COR-L47 (cell line): ENCODE measurements around the gene PSMD5.

Source experiments
- DNase-seq: peaks from one replicate; lab custom pipeline; 2025; lab: John Stamatoyannopoulos, UW

The PSMD5 gene

DNA sequence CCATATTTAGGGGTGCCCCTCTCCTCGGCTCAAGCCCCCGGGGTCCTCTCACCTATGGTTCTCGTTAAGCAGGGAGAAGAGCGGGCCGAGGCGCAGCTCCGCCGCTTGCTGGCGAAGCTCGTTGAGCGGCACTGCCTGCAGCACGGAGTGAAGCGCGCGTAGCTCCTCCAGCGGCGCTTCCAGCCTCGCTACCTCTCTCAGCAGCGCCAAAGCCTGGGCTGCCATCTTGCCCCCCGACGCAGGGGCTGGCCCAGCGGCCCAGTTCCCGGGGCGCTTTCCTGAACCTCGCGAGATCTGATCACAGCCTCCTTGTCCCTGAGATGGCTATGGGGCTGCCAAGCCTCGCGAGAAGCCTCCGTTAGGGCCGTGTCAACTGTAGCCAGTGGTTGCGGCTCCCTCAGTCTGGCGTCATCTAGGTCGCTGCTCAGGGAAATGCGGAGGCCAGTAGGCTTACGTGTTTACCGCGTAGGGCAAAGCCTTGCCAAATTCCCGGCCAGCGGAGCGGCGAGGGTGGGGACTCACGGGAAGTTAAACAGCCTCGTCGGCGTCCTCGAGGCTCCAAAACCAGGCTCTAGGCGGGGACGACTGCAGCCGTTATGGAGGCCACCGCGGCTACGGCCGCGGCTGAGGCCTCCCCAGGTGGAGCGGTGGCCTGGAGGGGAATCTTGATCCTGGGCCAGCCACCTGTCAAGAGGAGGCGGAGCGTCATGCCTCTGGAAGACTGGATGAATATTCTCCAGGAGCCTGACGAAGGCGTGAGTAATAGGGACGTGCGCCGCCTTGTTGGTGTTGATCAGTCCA is at the start of gene PSMD5:
Gene PSMD5, minus strand, starts transcription at position 238 of the 801 bp plus-strand sequence. Its CDS starts 13 bp downstream, at position 225.
- DNase-seq: peak; percentile 99

DNA sequence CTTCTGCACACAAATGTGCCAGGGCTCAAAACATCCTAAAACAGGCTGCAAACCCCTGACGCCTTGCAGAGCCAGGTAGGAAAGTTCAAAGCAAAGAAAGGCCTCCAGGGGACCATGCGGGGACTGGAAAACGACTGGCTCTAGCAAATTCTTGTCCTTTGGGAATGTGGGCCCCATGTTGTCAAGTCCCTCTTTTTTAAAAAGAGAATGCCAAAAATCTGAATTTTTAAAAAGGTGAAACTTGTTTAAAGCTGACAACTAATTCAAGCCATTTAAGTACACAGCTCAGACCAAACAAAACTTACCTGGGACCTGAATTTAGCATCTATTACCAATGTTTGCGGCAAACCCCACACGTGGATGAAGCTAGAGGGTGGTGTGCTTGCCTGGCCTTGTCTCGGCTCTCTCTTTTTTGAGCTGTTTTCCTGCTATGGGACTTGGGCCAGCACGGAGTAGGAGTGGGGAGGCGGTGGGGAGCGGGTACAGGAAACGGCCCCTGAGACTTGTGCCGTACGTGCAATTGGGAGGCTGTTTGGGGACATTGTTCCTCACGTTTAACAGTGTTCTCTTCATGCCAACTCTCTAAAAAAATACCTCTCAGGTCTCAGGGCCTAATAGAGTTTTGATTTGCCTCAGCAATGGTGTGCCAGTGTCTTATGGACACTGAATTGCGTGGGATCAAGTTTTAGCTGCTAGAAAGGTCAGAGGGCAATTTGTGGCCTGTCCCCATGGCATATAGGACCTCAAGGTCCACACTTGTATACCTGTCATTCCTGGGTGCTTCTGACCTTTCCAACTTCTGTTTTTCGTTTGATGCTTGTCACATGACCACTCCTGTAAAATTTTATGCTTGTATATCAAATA is 49.4 kb upstream of the PSMD5 start:
- DNase-seq: no peak

DNA sequence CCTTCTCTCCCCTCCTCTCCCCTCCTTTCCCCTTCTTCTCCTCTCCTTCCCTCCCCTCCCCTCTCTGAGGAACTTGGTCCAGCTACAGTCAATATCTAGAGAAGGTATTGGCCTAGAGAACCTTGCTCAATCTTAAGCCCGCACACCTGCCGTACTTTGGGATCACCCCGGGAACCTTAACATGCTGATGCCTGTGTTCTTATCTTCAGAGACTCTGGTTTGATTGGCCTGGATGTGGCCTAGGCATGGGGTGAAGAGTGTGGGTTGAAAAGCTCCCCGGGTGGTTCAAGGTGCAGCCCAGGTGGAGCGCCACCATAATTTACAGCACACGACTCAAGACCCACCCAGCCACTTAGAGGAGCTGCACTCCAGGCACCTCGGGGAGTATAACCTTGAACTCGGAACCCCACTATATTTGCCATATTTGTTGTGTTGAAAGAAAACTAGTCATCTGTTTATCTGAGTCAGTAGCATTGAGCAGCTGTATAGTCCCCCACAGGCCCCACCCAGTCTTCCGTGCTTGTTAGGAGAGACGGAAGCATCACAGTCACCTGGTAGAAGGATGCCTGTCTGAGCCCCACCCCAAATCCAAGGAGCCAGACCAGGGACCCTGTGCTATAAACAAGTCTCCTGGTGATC is 48.6 kb upstream of the PSMD5 start:
- DNase-seq: no peak

DNA sequence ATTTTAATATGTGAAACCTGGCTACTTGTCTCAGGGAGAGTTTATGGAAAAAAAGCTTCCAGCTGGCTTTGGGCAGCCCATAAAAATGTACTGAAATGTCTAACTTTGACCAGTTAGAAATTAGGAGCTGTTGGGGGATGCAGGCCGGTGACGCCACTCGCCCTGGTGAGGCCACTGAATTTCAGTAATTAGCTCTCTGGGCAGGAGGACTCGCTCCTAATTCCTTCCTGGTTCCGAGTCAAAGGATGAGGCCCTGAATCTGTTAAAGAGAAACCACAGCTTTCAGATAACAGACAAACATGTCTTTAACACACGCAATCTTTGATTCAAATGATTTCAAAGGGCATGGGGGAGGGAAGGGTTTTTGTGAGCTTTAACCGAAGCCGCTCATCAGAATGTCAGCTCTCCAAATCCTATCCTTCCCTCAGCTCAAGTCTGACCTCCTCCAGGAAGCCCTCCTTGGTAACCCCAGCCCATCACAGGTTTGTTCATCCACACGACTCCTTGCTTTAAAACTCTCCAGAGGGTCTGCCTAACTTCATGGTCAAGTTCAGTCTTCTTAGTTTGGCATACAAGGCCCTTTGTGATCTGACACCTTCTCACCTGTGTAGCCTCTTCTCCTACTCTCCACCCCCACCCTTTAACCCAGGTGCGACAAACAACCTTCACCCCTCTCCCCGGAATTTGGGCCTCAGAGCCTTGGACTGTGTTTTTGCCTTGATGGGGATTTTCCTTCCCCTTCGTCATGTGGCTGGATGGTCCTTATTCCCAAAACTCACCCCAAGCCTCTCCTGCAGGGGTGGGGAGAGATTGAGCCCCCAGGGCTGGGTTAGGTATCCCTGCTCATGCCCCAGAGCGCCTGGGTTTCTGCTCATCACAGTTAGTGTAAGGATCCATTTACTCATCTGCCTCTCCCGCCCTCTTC is 47.9 kb upstream of the PSMD5 start:
- DNase-seq: no peak

DNA sequence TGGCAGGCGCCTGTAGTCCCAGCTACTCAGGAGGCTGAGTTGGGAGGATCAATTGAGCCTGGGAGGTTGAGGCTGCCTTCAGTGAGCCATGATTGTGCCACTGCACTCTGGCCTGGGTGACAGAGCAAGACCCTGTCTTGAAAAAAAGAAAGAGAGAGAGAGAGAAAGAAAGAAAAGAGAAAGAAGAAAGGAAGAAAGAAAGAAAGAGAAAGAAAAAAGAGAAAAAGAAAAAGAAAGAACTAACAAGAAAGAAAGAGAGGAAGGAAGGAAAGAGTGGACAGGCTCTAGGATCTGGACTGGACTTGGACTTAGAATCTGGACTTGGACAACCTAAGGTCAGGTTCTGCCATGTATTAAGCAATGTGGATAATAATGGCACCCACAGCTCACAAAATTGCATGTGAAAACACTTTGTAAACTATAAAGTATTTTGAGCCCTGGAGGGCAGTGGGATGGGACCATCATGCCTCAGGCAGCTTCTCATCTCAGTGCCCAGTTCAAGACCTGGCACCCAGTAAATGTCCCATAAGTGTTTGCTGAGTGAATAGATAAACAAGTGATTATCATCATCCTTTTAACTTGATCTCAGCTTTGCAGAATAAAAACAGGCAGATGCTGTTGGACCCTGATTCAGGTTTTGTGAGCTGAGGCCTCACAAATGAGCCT is 47.0 kb upstream of the PSMD5 start:
- no peak for DNase-seq

DNA sequence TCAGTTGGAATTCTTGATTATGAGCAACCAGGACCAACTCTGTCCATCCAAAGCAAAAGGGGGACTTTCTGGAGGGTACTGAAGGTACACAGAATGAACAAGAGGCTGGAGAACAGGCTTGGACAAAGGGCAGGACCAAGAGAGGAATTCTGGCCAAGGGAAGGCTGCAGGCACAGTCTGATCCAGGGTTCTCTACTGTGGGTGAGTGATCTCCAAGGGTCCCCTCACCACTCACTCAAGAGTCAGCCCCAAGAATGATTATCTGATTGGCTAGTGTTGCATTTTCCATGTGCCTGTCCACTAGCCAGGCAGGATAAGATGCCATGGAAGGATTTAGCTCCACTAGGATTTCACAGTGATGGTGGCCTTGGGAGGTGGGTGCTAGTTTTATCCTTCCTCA is 45.9 kb upstream of the PSMD5 start:
- DNase-seq: no peak

DNA sequence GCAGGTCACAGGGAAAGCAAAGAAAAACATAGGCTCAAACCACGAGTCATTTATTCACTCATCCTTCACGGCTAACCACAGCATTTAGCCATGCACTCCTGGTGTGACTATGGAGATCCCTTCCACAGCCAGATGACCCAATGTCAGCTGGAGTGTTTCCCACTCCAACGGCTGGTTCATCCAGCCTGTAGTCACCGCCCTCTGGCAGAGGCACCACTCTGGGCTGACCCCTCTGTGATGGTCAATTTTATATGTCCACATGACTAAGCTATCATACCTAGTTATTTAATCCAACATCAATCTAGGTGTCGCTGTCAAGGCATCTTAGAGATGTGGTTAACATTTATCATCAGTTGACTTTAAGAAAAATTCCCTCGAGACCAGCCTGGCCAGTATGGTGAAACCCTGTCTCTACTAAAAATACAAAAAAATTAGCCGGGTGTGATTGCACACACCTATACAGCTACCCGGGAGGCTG is 43.8 kb upstream of the PSMD5 start:
- DNase-seq: no peak

DNA sequence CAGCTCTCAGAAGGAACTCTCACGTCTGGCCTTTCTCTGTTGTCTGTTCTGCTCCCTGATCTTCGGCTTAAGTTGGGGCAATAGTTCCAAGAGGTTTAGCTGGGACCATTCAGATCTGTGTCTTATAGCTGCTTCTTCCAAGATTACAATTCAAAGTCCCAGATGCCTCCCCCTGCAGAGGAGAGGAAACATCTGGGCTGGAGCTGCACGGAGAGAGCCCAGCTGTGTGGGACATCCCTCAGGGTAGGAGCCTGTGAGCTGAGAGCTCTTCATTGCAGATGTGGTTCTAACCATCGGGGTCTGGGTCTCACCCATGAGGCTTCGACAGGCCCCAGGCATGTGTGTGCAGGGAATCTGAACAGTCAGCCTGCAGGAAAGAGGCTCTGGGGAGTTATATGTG is 43.2 kb upstream of the PSMD5 start:
- no peak for DNase-seq

DNA sequence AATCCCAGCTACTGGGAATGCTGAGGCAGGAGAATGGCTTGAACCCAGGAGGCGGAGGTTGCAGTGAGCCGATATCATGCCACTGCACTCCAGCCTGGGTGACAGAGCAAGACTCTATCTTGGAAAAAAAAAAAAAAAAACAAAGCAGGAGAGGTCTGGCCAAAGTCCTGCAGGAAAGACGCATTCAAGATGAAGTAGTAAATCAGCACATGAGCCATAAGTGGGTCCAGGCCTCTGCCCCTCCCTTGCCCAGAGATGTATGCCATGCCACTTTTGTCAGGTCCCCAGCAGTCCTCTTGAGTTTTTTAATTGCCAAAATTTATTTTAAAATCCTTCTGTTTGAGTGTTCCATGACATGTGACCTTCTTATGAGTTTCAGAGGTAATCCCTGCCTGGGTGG is 42.7 kb upstream of the PSMD5 start:
- no peak for DNase-seq

DNA sequence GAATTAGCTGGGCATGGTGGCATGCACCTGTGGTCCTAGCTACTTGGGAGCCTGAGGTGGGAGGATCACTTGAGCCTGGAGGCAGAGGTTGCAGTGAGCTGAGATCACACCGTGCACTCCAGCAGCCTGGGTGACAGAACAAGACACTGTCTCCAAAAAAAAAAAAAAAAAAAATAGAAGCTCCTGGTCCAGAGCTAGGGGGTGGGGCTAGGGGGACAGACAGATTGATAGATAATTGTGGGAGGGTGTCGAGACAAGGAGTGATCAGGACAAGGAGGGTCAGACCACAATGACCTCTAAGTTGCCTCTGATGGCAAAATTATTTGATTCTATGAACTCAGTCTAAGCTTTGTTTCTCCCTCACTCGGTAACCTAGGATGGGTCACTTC is 40.9 kb upstream of the PSMD5 start:
- DNase-seq: no peak

DNA sequence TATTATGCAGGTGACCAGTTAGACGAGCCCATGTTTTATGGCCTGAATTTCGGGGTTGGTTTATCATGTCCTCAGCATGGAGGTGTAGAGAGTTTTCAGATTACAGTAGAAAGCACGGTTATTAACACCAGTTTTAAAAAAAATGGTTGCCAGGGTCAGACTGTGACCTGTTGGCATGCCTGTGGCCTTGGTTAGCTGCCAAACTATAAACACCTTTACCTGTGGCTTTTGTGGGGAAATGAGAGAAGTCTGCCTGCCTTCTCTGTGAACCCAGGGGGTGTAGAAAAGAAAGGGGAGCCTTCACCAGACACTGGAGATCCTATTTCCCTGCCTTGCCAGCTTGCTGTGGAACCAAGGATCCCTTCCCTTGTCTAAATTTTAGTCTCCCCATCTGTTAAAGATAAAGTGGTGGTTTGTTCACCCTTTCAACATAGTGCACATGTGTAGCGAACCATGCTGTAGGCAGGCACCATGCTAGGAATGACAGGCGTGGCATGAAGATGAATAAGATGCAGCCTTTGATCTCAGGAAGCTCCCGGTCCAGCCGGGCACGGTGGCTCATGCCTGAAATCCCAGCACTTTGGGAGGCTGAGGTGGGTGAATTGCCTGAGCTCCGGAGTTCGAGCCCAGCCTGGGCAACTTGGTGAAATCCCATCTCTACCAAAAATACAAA is 40.3 kb upstream of the PSMD5 start:
- no peak for DNase-seq

DNA sequence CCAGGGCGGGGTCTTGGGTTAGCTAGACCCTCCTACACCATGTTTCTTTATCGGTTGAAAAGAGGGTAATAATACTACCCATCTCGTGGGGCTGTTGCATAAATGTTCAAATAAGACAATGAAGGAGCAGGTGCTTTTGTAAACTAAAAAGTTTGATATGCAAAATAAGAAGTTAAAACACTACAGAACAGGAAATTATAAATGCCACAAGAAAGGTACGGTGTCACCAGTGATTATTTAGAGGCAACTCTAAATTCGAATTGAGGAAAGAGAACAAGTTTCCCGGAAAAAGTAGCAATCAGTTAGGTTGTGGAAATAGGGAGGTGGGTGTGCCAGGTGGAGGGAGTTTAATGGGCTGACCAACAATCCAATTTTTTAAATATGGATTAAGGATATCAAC is 36.7 kb upstream of the PSMD5 start:
- DNase-seq: no peak

DNA sequence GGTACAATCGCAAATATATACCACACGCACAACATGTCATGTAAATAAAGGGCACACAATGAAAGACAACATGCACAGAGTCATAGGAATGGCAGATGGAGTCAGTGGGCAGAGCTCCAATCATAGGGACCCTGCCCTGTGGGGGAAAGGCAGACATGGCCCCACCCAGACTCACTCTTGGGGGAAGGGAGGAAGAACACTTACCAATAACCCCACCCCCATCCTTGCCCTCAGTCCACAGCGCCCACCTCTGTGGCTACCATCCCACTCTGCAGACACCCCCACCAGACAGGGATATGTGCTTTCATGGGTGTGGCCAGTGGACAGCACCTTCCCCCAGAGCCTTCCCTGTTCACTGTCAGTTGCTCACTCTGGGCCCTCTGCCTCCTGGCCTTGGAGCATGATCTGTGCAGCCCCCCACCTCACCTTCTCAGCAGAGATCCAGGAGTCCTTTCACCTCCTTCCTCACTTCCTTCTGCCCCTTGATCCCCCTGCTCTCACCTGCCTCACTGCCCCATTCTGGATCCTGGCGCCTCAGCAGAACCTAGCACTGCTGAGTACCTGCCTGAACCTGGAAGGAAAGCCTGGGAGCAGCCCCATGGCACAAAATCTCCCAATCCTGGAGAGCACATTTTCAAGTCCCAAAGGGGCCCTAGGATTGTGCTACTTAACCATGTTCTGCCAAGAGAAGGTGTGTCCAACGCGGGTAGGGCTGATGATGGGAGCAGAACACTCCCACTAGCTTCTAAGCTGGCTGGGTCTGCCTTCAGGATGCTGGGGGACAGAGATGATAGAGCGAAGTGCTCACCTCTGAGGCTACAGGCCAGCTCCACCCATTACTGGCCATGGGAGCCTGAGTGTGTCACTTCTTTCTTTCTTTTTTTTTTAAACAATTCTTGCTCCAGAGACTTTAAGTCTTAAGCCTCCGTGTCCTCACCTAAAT is 35.7 kb upstream of the PSMD5 start:
- no peak for DNase-seq

DNA sequence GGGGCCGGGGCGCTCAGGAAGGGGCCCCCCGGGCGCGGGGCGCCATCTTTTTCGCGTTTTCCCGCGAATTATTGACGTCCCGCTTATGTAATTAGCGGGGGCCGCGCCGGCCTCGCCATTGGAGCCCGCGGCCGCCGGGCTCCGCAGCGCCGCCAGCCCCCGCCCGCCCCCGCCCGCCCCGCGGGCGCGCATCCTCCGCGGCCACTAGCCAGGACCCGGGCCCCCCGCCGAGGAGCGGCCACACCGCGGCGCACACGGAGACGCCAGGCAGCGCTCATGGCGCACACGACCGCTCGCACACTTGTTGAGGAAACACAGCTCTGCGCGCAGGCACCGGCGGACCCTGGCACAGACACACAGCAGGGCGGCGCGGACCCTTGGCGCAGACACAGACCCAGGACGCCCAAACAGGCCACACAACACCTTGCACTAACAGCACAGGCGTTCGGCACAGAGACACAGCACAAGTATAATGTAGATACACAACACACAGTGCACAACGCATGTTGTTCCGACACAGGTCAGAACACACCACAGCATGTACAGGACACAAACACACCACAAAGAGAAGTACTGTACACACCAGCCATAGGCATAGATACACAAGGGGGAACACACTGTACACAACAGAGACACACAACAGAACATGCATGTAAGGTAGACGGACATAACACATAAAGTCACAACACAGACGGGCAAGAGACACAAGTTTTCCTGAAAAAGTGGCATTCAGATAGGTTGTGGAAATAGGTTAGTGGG is 34.7 kb upstream of the PSMD5 start:
- DNase-seq: peak; percentile 91

DNA sequence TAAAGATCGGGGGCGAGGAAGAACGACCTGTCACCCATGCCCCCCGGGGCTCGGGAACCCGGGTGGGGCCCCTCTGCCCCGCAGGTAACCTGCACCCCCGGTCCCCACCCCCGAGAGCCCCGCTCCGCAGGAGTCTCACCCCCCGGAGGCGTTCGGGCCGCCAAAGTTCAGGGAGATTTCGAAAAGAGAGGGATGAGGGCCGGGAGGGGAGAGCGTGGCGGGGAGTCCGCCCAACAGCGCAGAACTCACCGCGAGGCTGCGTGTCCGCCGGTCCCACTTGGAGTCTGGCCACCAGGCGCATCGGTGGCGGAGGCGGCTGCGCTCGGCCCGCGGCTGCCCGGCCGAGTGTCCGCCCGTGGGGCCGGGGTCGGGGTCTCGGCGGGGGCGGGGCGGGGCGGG is 34.1 kb upstream of the PSMD5 start, which contains the start of gene PHF19:
Gene PHF19, minus strand, starts transcription at position 347 of the 399 bp plus-strand sequence. CDS start 2,447 bp downstream, outside the sequence.
- no peak for DNase-seq

DNA sequence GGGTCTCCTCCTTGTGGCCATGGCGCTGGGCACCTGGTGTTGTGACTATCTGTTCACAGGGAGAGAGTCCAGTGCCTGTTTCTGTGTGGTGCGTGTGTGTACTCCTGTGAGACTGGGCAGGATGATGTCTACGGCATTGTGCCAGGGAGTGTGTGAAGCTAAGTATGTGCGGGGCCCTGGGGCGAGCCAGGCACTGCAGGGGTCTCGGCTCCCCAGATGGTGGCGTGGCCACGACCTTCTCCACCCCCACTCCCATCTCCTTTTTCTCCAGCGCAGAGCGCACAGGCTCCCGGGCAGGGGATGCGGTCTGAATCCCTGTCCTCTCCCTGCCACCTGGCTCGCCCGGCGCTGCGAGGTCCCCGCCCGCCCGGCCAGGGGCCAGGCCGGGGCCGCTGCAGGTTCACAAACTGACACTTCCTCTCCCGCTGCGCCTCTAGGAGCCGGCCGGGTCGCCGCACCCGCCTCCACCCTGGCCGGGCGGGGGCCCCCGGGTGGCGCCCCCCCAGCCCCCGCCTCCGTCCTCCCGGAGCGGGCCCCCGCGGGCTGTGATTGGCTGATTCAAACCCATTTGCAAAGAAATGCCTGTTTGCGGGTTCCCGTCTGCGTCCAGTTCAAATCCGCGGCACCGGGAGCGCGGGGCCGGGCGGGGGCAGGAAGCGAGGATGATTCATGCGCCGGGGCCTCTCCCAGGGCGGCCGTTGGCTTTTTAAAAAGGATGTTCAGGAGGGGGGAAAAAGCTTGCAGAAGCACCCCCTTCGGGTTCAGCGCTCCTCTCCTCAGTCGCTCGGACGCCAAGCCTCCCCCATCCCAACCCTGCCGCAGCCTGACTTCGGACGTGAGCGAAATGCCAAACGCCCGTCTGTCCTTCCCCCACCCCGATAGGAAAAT is 33.5 kb upstream of the PSMD5 start:
- peak; percentile 92 for DNase-seq

DNA sequence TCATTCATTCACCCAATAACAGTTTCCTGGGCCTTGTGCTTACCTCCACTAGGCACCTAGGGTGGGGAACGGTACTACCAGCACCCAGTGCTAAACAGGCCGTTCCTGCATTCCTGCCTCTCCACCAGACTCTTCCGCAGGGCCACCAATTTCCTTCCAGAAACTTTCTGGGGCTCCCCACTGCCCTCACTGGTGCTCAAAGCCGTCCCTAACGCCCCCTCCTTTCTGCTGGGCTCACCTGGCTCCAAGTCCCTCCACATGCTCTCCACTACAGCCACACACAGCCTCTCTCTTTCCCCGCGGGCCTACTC is 32.9 kb upstream of the PSMD5 start:
- DNase-seq: no peak

DNA sequence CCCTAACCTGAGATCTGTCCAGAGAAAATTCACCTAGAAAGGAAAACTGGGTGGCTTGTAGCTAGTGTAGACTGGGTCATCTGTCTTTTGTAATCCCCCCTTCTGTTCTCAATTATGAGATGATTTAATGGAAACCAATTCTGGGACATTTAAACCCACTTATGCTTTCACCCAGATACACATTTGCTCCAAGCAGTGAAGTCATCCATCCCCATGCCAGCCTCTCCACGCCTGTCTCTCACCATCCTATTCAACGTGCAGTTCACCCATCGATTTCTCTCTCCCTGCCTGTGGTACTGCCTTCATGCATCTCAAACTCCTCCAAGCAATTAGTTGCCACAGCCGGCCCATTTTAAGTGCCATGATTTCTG is 32.5 kb upstream of the PSMD5 start:
- no peak for DNase-seq
